Measurements from ENCODE around the gene GPR153. TPM values are rescaled to one million over a fixed set of nuclear protein-coding genes. Genes with fewer than 3 reads are reported as not detected.
A peak's percentile ranks its signal among the peaks of the same experiment; 100 is the strongest.

The GPR153 gene
- total RNA-seq, 4 donors from 2014 or later: 5.6 to 22.1 (median 10.3) TPM

GRCh38 chr1:6266641-6267040 is 5.7 kb upstream of the GPR153 start:
- Histone ChIP-seq H3K27ac (no peak overlapping the region), H3K4me1 (peaks cover 0 to 9% of the 10 kb centered on the region in 2 donors), H3K4me3 (no peak overlapping the region), H3K36me3 (no peaks in the 10 kb centered on the region), H3K27me3 (no peaks in the 10 kb centered on the region), H3K9me3 (no peaks in the 10 kb centered on the region)
- no peak for DNase-seq
- TF ChIP-seq CTCF (IDR thresholded peaks at IDR 0.05) (no peak), POLR2A (IDR thresholded peaks at IDR 0.05) (no peak)
- intact Hi-C loops (cut with DNase I; ENCODE audit: low total_unique reads): no loop called here

- Histone ChIP-seq H3K4me3 (no peak overlapping the region), H3K27ac (no peak overlapping the region), H3K4me1 (peaks cover 0 to 9% of the 10 kb centered on the region in 2 donors), H3K27me3 (no peaks in the 10 kb centered on the region), H3K36me3 (no peaks in the 10 kb centered on the region), H3K9me3 (no peaks in the 10 kb centered on the region)
- DNase-seq: no peak
- intact Hi-C loops (cut with DNase I; ENCODE audit: low total_unique reads): no loop called here
- TF ChIP-seq POLR2A (IDR thresholded peaks at IDR 0.05) (no peak), CTCF (IDR thresholded peaks at IDR 0.05) (no peak)
These were observed 4.3 kb upstream of the GPR153 start for GRCh38 chr1:6265151-6265550.

GRCh38 chr1:6263716-6264115 is 2.8 kb upstream of the GPR153 start:
- H3K27me3 ChIP-seq: no peaks in the 10 kb centered on the region

GRCh38 chr1:6262555-6263420 is 1.9 kb upstream of the GPR153 start:
- no peak for TF ChIP-seq POLR2A (IDR thresholded peaks at IDR 0.05)
- TF ChIP-seq CTCF (IDR thresholded peaks at IDR 0.05): no peak
- no peaks in the 10 kb centered on the region for H3K9me3 ChIP-seq
- H3K4me1 ChIP-seq: peaks cover 0 to 9% of the 10 kb centered on the region in 2 donors
- DNase-seq: peak; percentile 51 to 75
- H3K4me3 ChIP-seq: no peak overlapping the region
- intact Hi-C loops (cut with DNase I; ENCODE audit: low total_unique reads): no loop called here
- no peaks in the 10 kb centered on the region for H3K27me3 ChIP-seq
- peak overlapping the region; percentile 15 to 70 for H3K27ac ChIP-seq
- H3K36me3 ChIP-seq: no peaks in the 10 kb centered on the region

More at GRCh38 chr1:6263716-6264115, 2.8 kb upstream of the GPR153 start:
- H3K4me3 ChIP-seq: no peak overlapping the region
- H3K9me3 ChIP-seq: no peaks in the 10 kb centered on the region
- intact Hi-C loops (cut with DNase I; ENCODE audit: low total_unique reads): no loop called here
- no peak for DNase-seq
- H3K27ac ChIP-seq: no peak overlapping the region
- TF ChIP-seq CTCF (IDR thresholded peaks at IDR 0.05) (no peak), POLR2A (IDR thresholded peaks at IDR 0.05) (no peak)
- peaks cover 0 to 9% of the 10 kb centered on the region in 2 donors for H3K4me1 ChIP-seq
- H3K36me3 ChIP-seq: no peaks in the 10 kb centered on the region

GRCh38 chr1:6261615-6261995 is 707 bp upstream of the GPR153 start:
- intact Hi-C loops (cut with DNase I; ENCODE audit: low total_unique reads): no loop called here
- no peak overlapping the region for H3K4me3 ChIP-seq
- H3K27me3 ChIP-seq: no peaks in the 10 kb centered on the region

More at GRCh38 chr1:6261615-6261995, 707 bp upstream of the GPR153 start:
- DNase-seq: no peak
- Histone ChIP-seq H3K27ac (peak overlapping the region; percentile 70 to 77), H3K9me3 (no peaks in the 10 kb centered on the region), H3K36me3 (no peaks in the 10 kb centered on the region), H3K4me1 (peaks cover 0 to 9% of the 10 kb centered on the region in 2 donors)
- TF ChIP-seq POLR2A (IDR thresholded peaks at IDR 0.05): no peak
- no peak for TF ChIP-seq CTCF (IDR thresholded peaks at IDR 0.05)
